Keratinocyte (primary cell): ENCODE data around the gene RRAS2. TPM values are rescaled to one million over a fixed set of nuclear protein-coding genes. Genes with fewer than 3 reads are reported as not detected.

Experiments
- DNase-seq: peaks from one replicate; pipeline ENCODE4 v3.0.0-alpha.2; 2011; ENCODE audit warnings: low read depth, missing footprints, low spot score
- FAIRE-seq: peaks from 2 replicates; lab custom pipeline; 2011; peaks lifted over from hg19 to GRCh38; lab: Jason Lieb, UNC
- H2AFZ ChIP-seq: 2 replicates; pipeline ENCODE4 v1.6.0; 2012; ENCODE audit warnings: low read length, control low read depth, inconsistent platforms; ENCODE audit not compliant: control insufficient read depth
- H3K27ac ChIP-seq: 2 replicates; pipeline ENCODE4 v1.5.1; 2011; ENCODE audit warnings: low read length; ENCODE audit not compliant: control insufficient read depth, insufficient read depth
- H3K27me3 ChIP-seq: 3 replicates; pipeline ENCODE4 v1.6.0; 2011; ENCODE audit warnings: low read length; ENCODE audit not compliant: control insufficient read depth, insufficient read depth; ENCODE audit errors: extremely low read depth
- H3K36me3 ChIP-seq, 2 experiments: 2 replicates in 1 of 2; 3 replicates in 1 of 2; pipeline ENCODE4 v1.5.1; 2011; ENCODE audit warnings: low read length in 2 of 2, mild to moderate bottlenecking in 1 of 2; ENCODE audit not compliant: control insufficient read depth in 2 of 2, insufficient read depth in 2 of 2; ENCODE audit errors: extremely low read depth in 1 of 2
- H3K4me1 ChIP-seq: 3 replicates; pipeline ENCODE4 v1.5.1; 2011; ENCODE audit warnings: low read length; ENCODE audit not compliant: control insufficient read depth, insufficient read depth; ENCODE audit errors: extremely low read depth
- H3K4me2 ChIP-seq: 3 replicates; pipeline ENCODE4 v1.6.0; 2011; ENCODE audit warnings: low read depth, low read length; ENCODE audit not compliant: control insufficient read depth, insufficient read depth; ENCODE audit errors: extremely low read depth
- H3K4me3 ChIP-seq, 3 experiments: fragments of 200-600 bp in 1 of 3; sonication (generic) in 1 of 3; 2 replicates in 2 of 3; 3 replicates in 1 of 3; pipeline ENCODE4 v1.5.1; 2011 to 2016; ENCODE audit warnings: low read length in 3 of 3, mild to moderate bottlenecking in 3 of 3, control low read depth in 2 of 3, inconsistent platforms in 1 of 3, low read depth in 1 of 3, mixed read lengths in 1 of 3, mixed run types in 1 of 3, moderate library complexity in 1 of 3; ENCODE audit not compliant: control insufficient read depth in 2 of 3, insufficient read depth in 2 of 3; ENCODE audit errors: extremely low read depth in 1 of 3
- H3K79me2 ChIP-seq: 2 replicates; pipeline ENCODE4 v1.6.0; 2012; ENCODE audit warnings: low read length; ENCODE audit not compliant: control insufficient read depth, insufficient read depth
- H3K9ac ChIP-seq: 3 replicates; pipeline ENCODE4 v1.6.0; 2011; ENCODE audit warnings: low read length; ENCODE audit not compliant: control insufficient read depth, insufficient read depth; ENCODE audit errors: extremely low read depth
- H3K9me1 ChIP-seq: 3 replicates; pipeline ENCODE4 v1.6.0; 2011; ENCODE audit warnings: low read length; ENCODE audit not compliant: control insufficient read depth, insufficient read depth; ENCODE audit errors: extremely low read depth
- H3K9me3 ChIP-seq: 2 replicates; pipeline ENCODE4 v1.5.1; 2012; ENCODE audit warnings: low read depth, low read length; ENCODE audit not compliant: control insufficient read depth
- H4K20me1 ChIP-seq: 3 replicates; pipeline ENCODE4 v1.6.0; 2011; ENCODE audit warnings: low read length; ENCODE audit not compliant: control insufficient read depth, insufficient read depth; ENCODE audit errors: extremely low read depth
- EZH2 ChIP-seq: IDR thresholded peaks from one replicate; pipeline ENCODE4 v1.6.1; 2012; ENCODE audit warnings: inconsistent platforms, mild to moderate bottlenecking, low read length, moderate library complexity
- dilution Hi-C: fragments of 300-500 bp; cut with MboI; formaldehyde crosslinking; loops from one replicate; pipeline ENCODE4 v1.7.0; 2020; ENCODE audit warnings: low sequenced_read_pairs; ENCODE audit not compliant: extremely low pct_ligation_motif_present
- polyA plus RNA-seq, 5 experiments: library from polyadenylated mRNA; depleted of rRNA in 3 of 5; stranded (reverse) in 3 of 5; stranded (forward) in 1 of 5; unstranded in 1 of 5; fragments of >200 nt; gene quantifications; 1 replicate in 1 of 5; 2 replicates in 3 of 5; 3 replicates in 1 of 5; pipeline versions ENCODE4 v1.2.1 to v1.2.3, GENCODE V29; 2011 to 2012; ENCODE audit warnings: missing spikeins in 2 of 5, low read depth in 1 of 5, low replicate concordance in 1 of 5
- TF ChIP-seq, protein P1 (sequence below), 3 experiments: IDR thresholded peaks in 1 of 3; conservative IDR thresholded peaks in 1 of 3; optimal IDR thresholded peaks in 1 of 3; 2 replicates in 2 of 3; 3 replicates in 1 of 3; pipeline versions ENCODE3 to v1.5.1; 2011; ENCODE audit warnings: low read length in 3 of 3, mild to moderate bottlenecking in 3 of 3, moderate library complexity in 2 of 3, control low read depth in 1 of 3, inconsistent platforms in 1 of 3; ENCODE audit not compliant: insufficient read depth in 2 of 3; ENCODE audit errors: extremely low read depth in 1 of 3

The RRAS2 gene
- polyA plus RNA-seq, 1 donor (not counting 4 experiments of a cell fraction or from before 2014, with no cell fraction given): 99.3 TPM

DNA sequence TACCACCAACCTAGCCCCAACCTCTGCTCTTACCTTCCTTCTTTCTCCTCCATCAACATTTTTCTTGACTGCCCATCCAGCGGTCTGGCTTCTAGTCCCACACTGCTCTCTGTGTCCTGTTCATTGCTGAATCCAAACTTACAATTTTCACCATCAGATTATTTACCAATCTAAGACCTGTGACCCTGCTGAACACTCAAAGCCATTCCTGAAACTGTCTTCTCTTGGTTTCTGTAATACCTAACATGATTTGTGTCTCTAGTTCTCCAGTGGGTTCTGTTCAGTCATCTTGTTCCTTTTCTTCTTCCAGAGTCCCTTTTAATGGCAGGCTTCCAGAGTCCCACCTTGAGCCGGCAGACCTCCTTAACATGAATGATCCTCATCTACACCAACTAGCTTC is 24.1 kb downstream of the RRAS2 start:
- Histone ChIP-seq H3K4me2 (no peak overlapping the region), H3K9ac (no peak overlapping the region), H3K27me3 (no peaks in the 10 kb centered on the region), H4K20me1 (no peaks in the 10 kb centered on the region), H3K9me1 (no peaks in the 10 kb centered on the region), H3K4me1 (peaks cover 29% of the 10 kb centered on the region), H3K4me3 (no peak overlapping the region), H3K9me3 (no peaks in the 10 kb centered on the region), H2AFZ (no peak overlapping the region), H3K79me2 (peaks cover 92% of the 10 kb centered on the region), H3K27ac (no peak overlapping the region), H3K36me3 (no peaks in the 10 kb centered on the region)
- DNase-seq (no peak), FAIRE-seq (no peak)
- TF ChIP-seq EZH2: no peak
- TF ChIP-seq, protein P1, sequence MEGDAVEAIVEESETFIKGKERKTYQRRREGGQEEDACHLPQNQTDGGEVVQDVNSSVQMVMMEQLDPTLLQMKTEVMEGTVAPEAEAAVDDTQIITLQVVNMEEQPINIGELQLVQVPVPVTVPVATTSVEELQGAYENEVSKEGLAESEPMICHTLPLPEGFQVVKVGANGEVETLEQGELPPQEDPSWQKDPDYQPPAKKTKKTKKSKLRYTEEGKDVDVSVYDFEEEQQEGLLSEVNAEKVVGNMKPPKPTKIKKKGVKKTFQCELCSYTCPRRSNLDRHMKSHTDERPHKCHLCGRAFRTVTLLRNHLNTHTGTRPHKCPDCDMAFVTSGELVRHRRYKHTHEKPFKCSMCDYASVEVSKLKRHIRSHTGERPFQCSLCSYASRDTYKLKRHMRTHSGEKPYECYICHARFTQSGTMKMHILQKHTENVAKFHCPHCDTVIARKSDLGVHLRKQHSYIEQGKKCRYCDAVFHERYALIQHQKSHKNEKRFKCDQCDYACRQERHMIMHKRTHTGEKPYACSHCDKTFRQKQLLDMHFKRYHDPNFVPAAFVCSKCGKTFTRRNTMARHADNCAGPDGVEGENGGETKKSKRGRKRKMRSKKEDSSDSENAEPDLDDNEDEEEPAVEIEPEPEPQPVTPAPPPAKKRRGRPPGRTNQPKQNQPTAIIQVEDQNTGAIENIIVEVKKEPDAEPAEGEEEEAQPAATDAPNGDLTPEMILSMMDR (optimal IDR thresholded peaks at IDR 0.05 in 1 of 3, IDR thresholded peaks at IDR 0.05 in 1 of 3, conservative IDR thresholded peaks at IDR 0.05 in 1 of 3; ENCODE audit: extremely low read depth in 1 of 3, insufficient read depth in 2 of 3, low read length in 3 of 3): no peak
- dilution Hi-C loops: no loop called here

DNA sequence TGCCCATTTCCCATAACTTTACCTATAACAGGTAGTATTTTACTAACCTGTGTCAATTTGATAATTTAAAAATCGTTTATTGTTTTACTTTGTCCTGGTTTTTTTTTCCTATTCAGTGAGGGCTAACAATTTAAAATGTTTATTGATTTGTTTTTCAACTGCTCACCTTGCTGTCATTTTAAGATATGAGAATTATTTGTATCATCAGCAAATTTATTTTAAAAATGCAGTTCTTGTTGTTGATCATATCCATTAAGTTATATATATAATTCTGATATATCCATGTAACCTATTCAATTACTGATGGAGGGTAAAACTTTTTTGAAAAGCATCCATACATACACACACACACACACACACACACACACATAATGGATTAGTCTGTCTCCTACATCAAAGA is 24.8 kb downstream of the RRAS2 start:
- H3K9me3 ChIP-seq: no peaks in the 10 kb centered on the region
- no peak for DNase-seq
- no peak for FAIRE-seq
- no peak overlapping the region for H3K4me2 ChIP-seq
- no peaks in the 10 kb centered on the region for H3K9me1 ChIP-seq
- peaks cover 92% of the 10 kb centered on the region for H3K79me2 ChIP-seq
- no peaks in the 10 kb centered on the region for H4K20me1 ChIP-seq
- H3K9ac ChIP-seq: no peak overlapping the region
- no peaks in the 10 kb centered on the region for H3K36me3 ChIP-seq
- dilution Hi-C loops: no loop called here
- H3K4me1 ChIP-seq: peaks cover 29% of the 10 kb centered on the region
- TF ChIP-seq, protein P1 (optimal IDR thresholded peaks at IDR 0.05 in 1 of 3, IDR thresholded peaks at IDR 0.05 in 1 of 3, conservative IDR thresholded peaks at IDR 0.05 in 1 of 3; ENCODE audit: extremely low read depth in 1 of 3, insufficient read depth in 2 of 3, low read length in 3 of 3): no peak
- TF ChIP-seq EZH2: no peak
- H3K27me3 ChIP-seq: no peaks in the 10 kb centered on the region
- no peak overlapping the region for H2AFZ ChIP-seq
- H3K4me3 ChIP-seq: no peak overlapping the region
- no peak overlapping the region for H3K27ac ChIP-seq
